Neural cell (in vitro differentiated cells): ENCODE data around the gene EXD3.
"Not testable (repeated sequence)": the region's sequence is repeated elsewhere in the genome, so short reads cannot be mapped to it uniquely, and the experiment has no call there.

Experiments used
- EP300 ChIP-seq: fragments of 450-650 bp; conservative IDR thresholded peaks from 2 replicates; pipeline ENCODE4 v1.6.1; 2014; ENCODE audit warnings: antibody characterized with exemption, mild to moderate bottlenecking, moderate library complexity; ENCODE audit not compliant: poor library complexity, severe bottlenecking
- EZH2 ChIP-seq: fragments of 200-600, 300-800 bp; shearing (Covaris generic), sonication (generic); IDR thresholded peaks from 2 replicates; pipeline ENCODE4 v1.6.1; 2014; ENCODE audit warnings: antibody characterized with exemption, low read length, borderline replicate concordance, mild to moderate bottlenecking; ENCODE audit not compliant: insufficient read depth, poor library complexity, severe bottlenecking
- MXI1 ChIP-seq: fragments of 450-650 bp; conservative IDR thresholded peaks from 2 replicates; pipeline ENCODE4 v1.6.1; 2014; ENCODE audit warnings: antibody characterized with exemption, mild to moderate bottlenecking; ENCODE audit not compliant: poor library complexity, severe bottlenecking
- POLR2AphosphoS5 ChIP-seq: IDR thresholded peaks from 2 replicates; pipeline ENCODE4 v1.6.1; 2012
- RAD21 ChIP-seq: fragments of 450-650 bp; conservative IDR thresholded peaks from 2 replicates; pipeline ENCODE4 v1.6.1; 2014; ENCODE audit warnings: antibody characterized with exemption, mild to moderate bottlenecking, moderate library complexity
- SMC3 ChIP-seq: fragments of 450-650 bp; conservative IDR thresholded peaks from 2 replicates; pipeline ENCODE4 v1.6.1; 2014; ENCODE audit warnings: antibody characterized with exemption, mild to moderate bottlenecking, moderate library complexity; ENCODE audit not compliant: poor library complexity
- TAF1 ChIP-seq: IDR thresholded peaks from 2 replicates; pipeline ENCODE4 v1.6.1; 2012; ENCODE audit warnings: low read depth
- TF ChIP-seq, protein P1 (sequence below): fragments of 450-650 bp; IDR thresholded peaks from 2 replicates; pipeline ENCODE4 v1.5.1; 2014; ENCODE audit warnings: antibody characterized with exemption, mild to moderate bottlenecking, moderate library complexity; ENCODE audit not compliant: poor library complexity, severe bottlenecking
- TF ChIP-seq, protein P2 (sequence below): IDR thresholded peaks from 2 replicates; pipeline ENCODE4 v1.6.1; 2012; ENCODE audit warnings: borderline replicate concordance

DNA sequence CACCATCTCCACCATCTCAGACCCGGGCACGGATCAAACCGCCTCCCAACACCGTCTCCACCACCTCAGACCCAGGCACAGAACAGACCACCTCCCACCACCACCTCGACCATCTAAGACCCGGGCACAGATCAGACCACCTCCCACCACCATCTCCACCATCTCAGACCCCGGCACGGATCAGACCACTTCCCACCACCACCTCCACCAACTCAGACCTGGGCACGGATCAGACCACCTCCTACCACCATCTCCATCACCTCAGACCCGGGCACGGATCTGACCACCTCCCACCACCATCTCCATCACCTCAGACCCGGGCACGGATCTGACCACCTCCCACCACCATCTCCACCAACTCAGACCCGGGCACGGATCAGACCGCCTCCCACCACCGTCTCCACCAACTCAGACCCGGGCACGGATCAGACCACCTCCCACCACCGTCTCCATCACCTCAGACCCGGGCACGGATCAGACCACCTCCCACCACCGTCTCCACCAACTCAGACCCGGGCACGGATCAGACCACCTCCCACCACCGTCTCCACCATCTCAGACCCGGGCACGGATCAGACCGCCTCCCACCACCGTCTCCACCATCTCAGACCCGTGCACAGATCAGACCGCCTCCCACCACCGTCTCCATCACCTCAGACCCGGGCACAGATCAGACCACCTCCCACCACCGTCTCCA lies 43.6 kb upstream of the EXD3 start:
- TF ChIP-seq, protein P1, sequence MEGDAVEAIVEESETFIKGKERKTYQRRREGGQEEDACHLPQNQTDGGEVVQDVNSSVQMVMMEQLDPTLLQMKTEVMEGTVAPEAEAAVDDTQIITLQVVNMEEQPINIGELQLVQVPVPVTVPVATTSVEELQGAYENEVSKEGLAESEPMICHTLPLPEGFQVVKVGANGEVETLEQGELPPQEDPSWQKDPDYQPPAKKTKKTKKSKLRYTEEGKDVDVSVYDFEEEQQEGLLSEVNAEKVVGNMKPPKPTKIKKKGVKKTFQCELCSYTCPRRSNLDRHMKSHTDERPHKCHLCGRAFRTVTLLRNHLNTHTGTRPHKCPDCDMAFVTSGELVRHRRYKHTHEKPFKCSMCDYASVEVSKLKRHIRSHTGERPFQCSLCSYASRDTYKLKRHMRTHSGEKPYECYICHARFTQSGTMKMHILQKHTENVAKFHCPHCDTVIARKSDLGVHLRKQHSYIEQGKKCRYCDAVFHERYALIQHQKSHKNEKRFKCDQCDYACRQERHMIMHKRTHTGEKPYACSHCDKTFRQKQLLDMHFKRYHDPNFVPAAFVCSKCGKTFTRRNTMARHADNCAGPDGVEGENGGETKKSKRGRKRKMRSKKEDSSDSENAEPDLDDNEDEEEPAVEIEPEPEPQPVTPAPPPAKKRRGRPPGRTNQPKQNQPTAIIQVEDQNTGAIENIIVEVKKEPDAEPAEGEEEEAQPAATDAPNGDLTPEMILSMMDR, result not testable (repeated sequence)
- not testable (repeated sequence) for TF ChIP-seq EP300, POLR2AphosphoS5, SMC3, TAF1, RAD21, EZH2, MXI1
- TF ChIP-seq, protein P2, sequence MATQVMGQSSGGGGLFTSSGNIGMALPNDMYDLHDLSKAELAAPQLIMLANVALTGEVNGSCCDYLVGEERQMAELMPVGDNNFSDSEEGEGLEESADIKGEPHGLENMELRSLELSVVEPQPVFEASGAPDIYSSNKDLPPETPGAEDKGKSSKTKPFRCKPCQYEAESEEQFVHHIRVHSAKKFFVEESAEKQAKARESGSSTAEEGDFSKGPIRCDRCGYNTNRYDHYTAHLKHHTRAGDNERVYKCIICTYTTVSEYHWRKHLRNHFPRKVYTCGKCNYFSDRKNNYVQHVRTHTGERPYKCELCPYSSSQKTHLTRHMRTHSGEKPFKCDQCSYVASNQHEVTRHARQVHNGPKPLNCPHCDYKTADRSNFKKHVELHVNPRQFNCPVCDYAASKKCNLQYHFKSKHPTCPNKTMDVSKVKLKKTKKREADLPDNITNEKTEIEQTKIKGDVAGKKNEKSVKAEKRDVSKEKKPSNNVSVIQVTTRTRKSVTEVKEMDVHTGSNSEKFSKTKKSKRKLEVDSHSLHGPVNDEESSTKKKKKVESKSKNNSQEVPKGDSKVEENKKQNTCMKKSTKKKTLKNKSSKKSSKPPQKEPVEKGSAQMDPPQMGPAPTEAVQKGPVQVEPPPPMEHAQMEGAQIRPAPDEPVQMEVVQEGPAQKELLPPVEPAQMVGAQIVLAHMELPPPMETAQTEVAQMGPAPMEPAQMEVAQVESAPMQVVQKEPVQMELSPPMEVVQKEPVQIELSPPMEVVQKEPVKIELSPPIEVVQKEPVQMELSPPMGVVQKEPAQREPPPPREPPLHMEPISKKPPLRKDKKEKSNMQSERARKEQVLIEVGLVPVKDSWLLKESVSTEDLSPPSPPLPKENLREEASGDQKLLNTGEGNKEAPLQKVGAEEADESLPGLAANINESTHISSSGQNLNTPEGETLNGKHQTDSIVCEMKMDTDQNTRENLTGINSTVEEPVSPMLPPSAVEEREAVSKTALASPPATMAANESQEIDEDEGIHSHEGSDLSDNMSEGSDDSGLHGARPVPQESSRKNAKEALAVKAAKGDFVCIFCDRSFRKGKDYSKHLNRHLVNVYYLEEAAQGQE, result not testable (repeated sequence)
